Activated naive CD8-positive, alpha-beta T cell treated with anti-CD3 and anti-CD28 coated beads, Interleukin-2, amount 50 U/mL, for 24 hours (primary cell): ENCODE measurements around the gene INSR.
"Not testable (repeated sequence)": the region's sequence is repeated elsewhere in the genome, so short reads cannot be mapped to it uniquely, and the experiment has no call there.

Source experiments
- ATAC-seq: fragments of 150-1000 bp; cut with Tn5 transposase; one replicate; pipeline ENCODE4 v1.10.0; 2021
- DNase-seq: peaks from one replicate; pipeline ENCODE4 v3.0.0; 2021
- H3K27ac Mint-ChIP-seq: one replicate; pipeline ENCODE4 v1.8.0; 2021; ENCODE audit warnings: mild to moderate bottlenecking, mixed read lengths
- H3K27me3 Mint-ChIP-seq: one replicate; pipeline ENCODE4 v1.8.0; 2021; ENCODE audit warnings: mixed read lengths
- H3K36me3 Mint-ChIP-seq: one replicate; pipeline ENCODE4 v1.8.0; 2021; ENCODE audit warnings: low read depth, mixed read lengths
- H3K4me1 Mint-ChIP-seq: one replicate; pipeline ENCODE4 v1.8.0; 2021; ENCODE audit warnings: mixed read lengths
- H3K4me3 Mint-ChIP-seq: one replicate; pipeline ENCODE4 v1.8.0; 2021; ENCODE audit warnings: mild to moderate bottlenecking, moderate library complexity, mixed read lengths
- H3K9me3 Mint-ChIP-seq: one replicate; pipeline ENCODE4 v1.8.0; 2021; ENCODE audit warnings: mixed read lengths

Gene INSR

GRCh38 chr19:7211191-7211951, 82.8 kb downstream of the INSR start:
- ATAC-seq: no peak
- Mint-ChIP-seq H3K27me3 (peaks cover 5% of the 10 kb centered on the region), H3K9me3 (no peaks in the 10 kb centered on the region), H3K27ac (no peak overlapping the region), H3K36me3 (no peaks in the 10 kb centered on the region), H3K4me3 (no peak overlapping the region), H3K4me1 (peaks cover 52% of the 10 kb centered on the region)
- DNase-seq: no peak

DNA sequence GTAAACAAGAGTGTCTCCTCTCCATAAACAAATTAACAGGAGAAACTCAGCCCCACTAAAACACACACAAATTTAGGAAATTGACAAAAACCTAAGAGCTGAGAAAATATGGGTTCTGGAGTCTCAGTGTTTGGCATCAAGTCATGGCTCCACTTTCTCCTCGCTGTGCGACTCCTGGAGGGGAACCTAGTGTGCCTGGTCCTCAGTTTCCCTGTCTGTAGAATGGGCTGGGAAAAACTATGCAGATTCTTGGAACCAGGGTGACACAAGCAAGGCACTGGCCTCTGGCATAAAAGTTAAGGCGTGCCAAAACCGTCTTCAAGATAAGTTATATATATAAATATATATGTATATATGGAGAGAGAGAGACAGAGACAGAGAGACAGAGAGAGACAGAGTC, 83.9 kb downstream of the INSR start:
- no peak overlapping the region for H3K27ac Mint-ChIP-seq
- H3K9me3 Mint-ChIP-seq: no peaks in the 10 kb centered on the region
- H3K27me3 Mint-ChIP-seq: peaks cover 5% of the 10 kb centered on the region
- H3K36me3 Mint-ChIP-seq: no peaks in the 10 kb centered on the region
- H3K4me3 Mint-ChIP-seq: no peak overlapping the region
- DNase-seq (no peak), ATAC-seq (no peak)
- peaks cover 45% of the 10 kb centered on the region for H3K4me1 Mint-ChIP-seq

DNA sequence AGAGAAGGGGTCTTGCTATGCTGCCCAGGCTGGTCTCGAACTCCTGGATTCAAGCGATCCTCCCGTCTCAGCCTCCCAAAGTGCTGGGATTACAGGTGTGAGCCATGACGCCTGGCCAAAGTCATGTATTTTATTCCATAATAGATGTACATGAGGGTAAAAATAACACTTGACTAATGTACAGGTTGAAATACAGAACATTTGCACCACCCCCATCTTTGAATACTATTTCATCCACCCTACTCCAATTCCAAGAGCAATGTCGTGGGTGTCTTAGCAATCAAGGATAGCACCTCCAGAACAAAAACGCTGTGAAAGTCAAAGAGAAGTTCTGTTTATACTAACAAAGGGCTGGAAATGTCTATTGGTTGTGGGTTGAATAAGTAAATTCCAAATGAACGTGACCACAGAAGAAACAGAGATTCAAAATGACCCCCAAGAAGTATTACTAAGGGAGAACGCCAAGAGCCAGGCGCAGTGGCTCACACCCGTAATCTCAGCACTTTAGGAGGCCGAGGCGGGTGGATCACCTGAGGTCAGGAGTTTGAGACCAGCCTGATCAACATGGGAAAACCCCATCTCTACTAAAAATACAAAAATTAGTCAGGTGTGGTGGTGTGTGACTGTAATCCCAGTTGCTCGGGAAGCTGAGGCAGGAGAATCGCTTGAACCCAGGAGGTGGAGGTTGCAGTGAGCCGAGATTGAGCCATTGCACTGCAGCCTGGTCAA, 84.5 kb downstream of the INSR start:
- ATAC-seq, H3K36me3 Mint-ChIP-seq, DNase-seq, H3K4me3 Mint-ChIP-seq, H3K9me3 Mint-ChIP-seq, H3K27me3 Mint-ChIP-seq, H3K27ac Mint-ChIP-seq: not testable (repeated sequence)
- peaks cover 39% of the 10 kb centered on the region for H3K4me1 Mint-ChIP-seq

- H3K27me3 Mint-ChIP-seq, ATAC-seq, H3K27ac Mint-ChIP-seq, H3K4me3 Mint-ChIP-seq, H3K9me3 Mint-ChIP-seq, DNase-seq, H3K36me3 Mint-ChIP-seq: not testable (repeated sequence)
- H3K4me1 Mint-ChIP-seq: peaks cover 34% of the 10 kb centered on the region
Observed at GRCh38 chr19:7209036-7209435, 85.2 kb downstream of the INSR start.

GRCh38 chr19:7203332-7203731, 90.9 kb downstream of the INSR start:
- Mint-ChIP-seq H3K36me3 (no peaks in the 10 kb centered on the region), H3K4me1 (peaks cover 32% of the 10 kb centered on the region), H3K4me3 (no peak overlapping the region), H3K9me3 (no peaks in the 10 kb centered on the region), H3K27ac (no peak overlapping the region), H3K27me3 (peaks cover 23% of the 10 kb centered on the region)
- ATAC-seq (no peak), DNase-seq (no peak)

DNA sequence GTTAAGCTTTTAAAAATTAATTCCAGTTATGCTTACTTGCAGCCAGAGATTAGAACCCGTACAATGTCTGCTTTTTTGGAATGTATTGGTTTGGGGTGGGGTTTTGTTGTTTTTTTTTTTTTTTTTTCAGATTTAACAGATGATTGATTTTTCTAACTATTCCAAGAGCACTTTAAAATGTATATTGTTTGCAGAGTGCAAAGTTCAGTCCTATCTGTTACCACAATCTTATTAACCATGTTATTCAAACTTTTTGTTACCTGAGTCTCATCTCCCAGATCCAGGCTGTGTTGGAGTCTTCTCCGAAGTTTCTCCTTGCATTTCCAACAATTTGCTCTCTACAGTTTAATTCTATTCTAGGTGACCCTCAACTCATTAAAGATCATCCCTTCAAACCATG, 91.3 kb downstream of the INSR start:
- Mint-ChIP-seq H3K9me3 (no peaks in the 10 kb centered on the region), H3K4me1 (peaks cover 28% of the 10 kb centered on the region), H3K4me3 (no peak overlapping the region), H3K27me3 (peaks cover 23% of the 10 kb centered on the region), H3K36me3 (no peaks in the 10 kb centered on the region), H3K27ac (no peak overlapping the region)
- DNase-seq (no peak), ATAC-seq (no peak)

GRCh38 chr19:7200736-7201135, 93.5 kb downstream of the INSR start:
- peaks cover 33% of the 10 kb centered on the region for H3K4me1 Mint-ChIP-seq
- H3K36me3 Mint-ChIP-seq: no peaks in the 10 kb centered on the region
- H3K9me3 Mint-ChIP-seq: no peaks in the 10 kb centered on the region
- ATAC-seq (no peak), DNase-seq (peak; percentile 28)
- H3K27ac Mint-ChIP-seq: no peak overlapping the region
- H3K4me3 Mint-ChIP-seq: no peak overlapping the region
- H3K27me3 Mint-ChIP-seq: peaks cover 23% of the 10 kb centered on the region

DNA sequence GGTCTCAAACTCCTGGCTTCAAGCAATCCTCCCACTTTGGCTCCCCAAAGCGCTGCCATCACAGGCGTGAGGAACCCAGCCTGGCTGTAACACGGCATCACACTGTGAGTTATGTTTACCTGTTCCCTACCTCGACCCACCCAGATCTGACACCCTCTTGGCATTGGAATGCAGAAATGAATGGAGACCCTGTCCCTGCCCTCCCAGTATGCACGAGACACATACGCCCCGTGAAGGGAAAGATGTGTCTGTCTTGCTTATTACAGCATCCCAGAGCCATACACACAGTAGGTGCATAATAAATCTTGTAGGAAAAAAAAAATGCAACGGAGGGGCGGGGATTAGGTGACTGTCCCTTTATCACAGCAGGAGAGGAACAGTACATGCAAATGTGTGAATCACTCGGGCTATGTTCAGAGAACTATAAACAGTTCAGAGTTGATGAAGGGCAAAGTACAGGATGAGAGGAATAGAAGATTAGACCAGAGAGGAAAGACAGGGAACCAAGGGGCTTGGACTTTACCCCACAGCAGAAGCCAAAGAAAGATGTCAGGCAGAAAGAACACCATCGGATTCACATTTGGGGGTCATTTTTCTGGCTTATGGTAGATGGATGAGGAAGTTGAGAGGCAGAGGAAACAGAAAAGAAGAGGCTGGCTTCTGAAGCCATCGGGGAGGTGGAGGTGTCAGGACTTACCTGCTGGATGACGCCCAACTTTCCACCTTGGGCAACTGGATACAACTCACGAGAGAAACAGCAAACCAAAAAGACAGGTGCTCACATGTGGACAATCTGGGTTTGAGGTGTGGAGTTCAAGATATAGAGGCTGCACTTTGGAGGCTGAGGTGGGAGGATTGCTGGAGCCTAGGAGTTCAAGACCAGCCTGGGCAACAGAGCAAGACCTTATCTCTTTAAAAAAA, 94.3 kb downstream of the INSR start:
- Mint-ChIP-seq H3K36me3 (no peaks in the 10 kb centered on the region), H3K27me3 (peaks cover 25% of the 10 kb centered on the region), H3K4me1 (peaks cover 33% of the 10 kb centered on the region), H3K9me3 (no peaks in the 10 kb centered on the region), H3K4me3 (no peak overlapping the region), H3K27ac (no peak overlapping the region)
- ATAC-seq: no peak
- DNase-seq: no peak

DNA sequence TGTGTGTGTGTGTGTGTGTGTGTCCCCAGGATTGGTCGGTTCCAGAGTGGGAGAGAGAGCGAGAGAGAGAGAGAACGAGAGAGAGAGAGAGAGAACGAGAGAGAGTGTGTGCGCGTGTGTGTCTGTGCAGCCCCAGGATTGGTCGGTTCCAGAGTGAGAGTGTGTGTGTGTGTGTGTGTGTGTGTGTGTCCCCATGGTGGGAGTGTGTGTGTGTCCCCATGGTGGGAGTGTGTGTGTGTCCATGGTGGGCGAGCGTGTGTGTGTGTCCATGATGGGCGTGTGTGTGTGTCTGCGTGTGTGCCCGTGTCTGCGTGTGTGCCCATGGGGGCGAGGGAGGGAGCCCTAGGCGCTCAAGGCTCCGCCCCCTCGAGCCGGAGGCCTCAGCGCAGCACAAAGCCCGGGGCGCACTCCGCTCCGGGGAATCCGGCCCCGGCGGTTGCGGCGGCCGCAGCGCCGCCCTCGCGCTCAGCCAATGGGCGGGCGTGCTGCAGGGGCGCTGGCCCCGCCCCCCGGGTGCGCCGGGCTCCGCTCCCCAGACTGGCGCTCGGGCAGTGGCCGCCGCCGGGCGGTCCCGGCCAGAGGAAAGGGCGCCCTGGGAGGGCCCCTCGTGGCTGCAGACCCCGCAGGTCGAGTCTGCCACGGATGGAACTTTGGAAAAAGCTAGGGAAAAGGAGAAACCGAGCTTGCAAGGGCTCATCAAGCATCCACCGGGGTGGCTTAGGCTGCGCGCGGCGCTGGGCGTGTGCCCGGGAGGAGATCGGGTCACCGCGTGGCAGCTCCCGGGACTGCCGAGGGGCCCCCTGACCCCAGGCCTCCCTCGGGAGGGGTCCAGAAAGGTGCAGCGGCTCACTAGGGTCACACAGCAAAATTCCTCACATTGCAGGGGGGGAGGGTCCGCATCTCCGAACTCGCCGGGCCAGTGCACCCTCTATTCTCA, 96.2 kb downstream of the INSR start:
- Mint-ChIP-seq H3K9me3 (no peaks in the 10 kb centered on the region), H3K36me3 (no peaks in the 10 kb centered on the region), H3K4me3 (peak overlapping the region; percentile 74), H3K4me1 (peaks cover 33% of the 10 kb centered on the region), H3K27me3 (peaks cover 31% of the 10 kb centered on the region), H3K27ac (peak overlapping the region; percentile 84)
- ATAC-seq: peak; percentile 77
- peak; percentile 88 for DNase-seq

- peak overlapping the region; percentile 74 for H3K4me3 Mint-ChIP-seq
- H3K36me3 Mint-ChIP-seq: no peaks in the 10 kb centered on the region
- DNase-seq (peak; percentile 89), ATAC-seq (peak; percentile 86)
- peaks cover 39% of the 10 kb centered on the region for H3K4me1 Mint-ChIP-seq
- H3K27me3 Mint-ChIP-seq: peaks cover 34% of the 10 kb centered on the region
- H3K27ac Mint-ChIP-seq: peak overlapping the region; percentile 84
- H3K9me3 Mint-ChIP-seq: no peaks in the 10 kb centered on the region
Observed at GRCh38 chr19:7197119-7197759, 97.0 kb downstream of the INSR start.

GRCh38 chr19:7196763-7197118, 97.5 kb downstream of the INSR start:
- no peak for ATAC-seq
- H3K9me3 Mint-ChIP-seq: no peaks in the 10 kb centered on the region
- no peaks in the 10 kb centered on the region for H3K36me3 Mint-ChIP-seq
- H3K4me3 Mint-ChIP-seq: peak overlapping the region; percentile 74
- H3K27ac Mint-ChIP-seq: peak overlapping the region; percentile 84
- peaks cover 43% of the 10 kb centered on the region for H3K4me1 Mint-ChIP-seq
- no peak for DNase-seq
- peaks cover 32% of the 10 kb centered on the region for H3K27me3 Mint-ChIP-seq

- no peak for ATAC-seq
- Mint-ChIP-seq H3K27me3 (peaks cover 36% of the 10 kb centered on the region), H3K4me1 (peaks cover 44% of the 10 kb centered on the region), H3K9me3 (no peaks in the 10 kb centered on the region), H3K36me3 (no peaks in the 10 kb centered on the region), H3K27ac (no peak overlapping the region), H3K4me3 (no peak overlapping the region)
- no peak for DNase-seq
Observed at GRCh38 chr19:7195046-7195445, 99.2 kb downstream of the INSR start.

GRCh38 chr19:7194566-7194965, 99.6 kb downstream of the INSR start:
- H3K27ac Mint-ChIP-seq: no peak overlapping the region
- no peak for ATAC-seq
- no peak for DNase-seq
- peaks cover 40% of the 10 kb centered on the region for H3K4me1 Mint-ChIP-seq
- H3K27me3 Mint-ChIP-seq: peaks cover 34% of the 10 kb centered on the region
- no peaks in the 10 kb centered on the region for H3K36me3 Mint-ChIP-seq
- H3K4me3 Mint-ChIP-seq: no peak overlapping the region
- no peaks in the 10 kb centered on the region for H3K9me3 Mint-ChIP-seq
